Measurements from ENCODE around the gene CRYGC. TPM values are rescaled to one million over a fixed set of nuclear protein-coding genes. Genes with fewer than 3 reads are reported as not detected.

CRYGC gene
- total and polyA plus RNA-seq, 2 experiments from 2014 or later: not detected

DNA sequence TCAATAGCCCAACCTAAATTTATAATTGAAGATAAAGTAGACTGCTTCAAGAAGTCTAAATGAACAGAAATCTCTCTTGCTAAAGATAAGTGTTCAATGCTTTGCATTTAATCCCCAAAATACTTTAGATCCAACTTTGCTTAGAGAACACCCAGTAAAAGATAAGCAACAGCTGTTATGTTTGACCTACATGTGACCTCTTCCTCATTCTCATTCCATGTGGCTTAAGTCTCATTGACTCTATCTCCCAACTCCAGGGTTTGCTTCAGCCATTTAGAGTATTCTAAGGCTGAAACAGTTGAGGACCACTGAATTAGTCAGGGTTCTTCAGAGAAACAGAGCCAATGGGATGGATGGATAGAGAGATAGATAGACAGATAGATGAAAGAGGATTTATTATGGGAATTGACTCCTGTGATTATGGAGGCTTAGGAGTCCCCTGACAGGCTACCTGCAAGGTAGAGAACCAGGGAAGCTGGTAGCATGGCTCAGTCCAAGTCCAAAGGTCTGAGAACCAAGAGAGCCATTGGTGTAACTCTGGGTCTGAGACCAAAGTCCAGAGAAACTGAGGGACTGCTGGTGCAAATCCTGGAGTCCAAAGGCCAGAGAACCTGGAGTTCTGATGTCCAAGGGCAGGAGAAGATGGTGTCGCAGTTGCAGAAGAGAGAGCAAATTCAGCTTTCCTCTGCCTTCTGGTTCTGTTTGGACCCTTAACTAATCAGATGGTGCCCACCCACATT lies 37.4 kb downstream of the CRYGC start:
- no peak for ATAC-seq

More for the DNA sequence above, 37.4 kb downstream of the CRYGC start:
- Histone ChIP-seq H3K36me3 (ENCODE audit: insufficient read depth) (no peaks in the 10 kb centered on the region), H3K27me3 (ENCODE audit: insufficient read depth) (no peaks in the 10 kb centered on the region), H2AFZ (no peak overlapping the region), H3F3A (replicated peaks; ENCODE audit: low read depth) (no peaks in the 10 kb centered on the region), H3K79me2 (replicated peaks; ENCODE audit: insufficient read depth) (no peaks in the 10 kb centered on the region), H3K9me2 (ENCODE audit: insufficient read depth) (no peaks in the 10 kb centered on the region), H3K4me3 (no peak overlapping the region), H3K4me2 (no peak overlapping the region), H3K4me1 (ENCODE audit: insufficient read depth) (no peaks in the 10 kb centered on the region), H3K27ac (ENCODE audit: low read depth) (no peak overlapping the region), H4K20me1 (replicated peaks; ENCODE audit: insufficient read depth) (no peaks in the 10 kb centered on the region)
- Mint-ChIP-seq H3K4me3 (no peak overlapping the region), H3K36me3 (ENCODE audit: low read depth) (no peaks in the 10 kb centered on the region; the same call in 2 of the 3 replicates), H3K4me1 (no peaks in the 10 kb centered on the region), H3K27ac (no peak overlapping the region), H3K9me3 (no peaks in the 10 kb centered on the region), H3K27me3 (ENCODE audit: insufficient read depth, low read depth, poor library complexity) (peaks cover 2% of the 10 kb centered on the region)
- TF ChIP-seq ZNF331 (CRISPR knock-in tag; IDR thresholded peaks at IDR 0.05; ENCODE audit: low read depth): no peak
- TF ChIP-seq, protein P1, sequence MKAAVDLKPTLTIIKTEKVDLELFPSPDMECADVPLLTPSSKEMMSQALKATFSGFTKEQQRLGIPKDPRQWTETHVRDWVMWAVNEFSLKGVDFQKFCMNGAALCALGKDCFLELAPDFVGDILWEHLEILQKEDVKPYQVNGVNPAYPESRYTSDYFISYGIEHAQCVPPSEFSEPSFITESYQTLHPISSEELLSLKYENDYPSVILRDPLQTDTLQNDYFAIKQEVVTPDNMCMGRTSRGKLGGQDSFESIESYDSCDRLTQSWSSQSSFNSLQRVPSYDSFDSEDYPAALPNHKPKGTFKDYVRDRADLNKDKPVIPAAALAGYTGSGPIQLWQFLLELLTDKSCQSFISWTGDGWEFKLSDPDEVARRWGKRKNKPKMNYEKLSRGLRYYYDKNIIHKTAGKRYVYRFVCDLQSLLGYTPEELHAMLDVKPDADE (IDR thresholded peaks at IDR 0.05): no peak
- no peak for TF ChIP-seq EZH2 (IDR thresholded peaks at IDR 0.05; ENCODE audit: low read depth, unreplicated experiment)
- no peak for TF ChIP-seq CREB1 (CRISPR knock-in tag; IDR thresholded peaks at IDR 0.05; ENCODE audit: low read depth)
- TF ChIP-seq, protein P2, sequence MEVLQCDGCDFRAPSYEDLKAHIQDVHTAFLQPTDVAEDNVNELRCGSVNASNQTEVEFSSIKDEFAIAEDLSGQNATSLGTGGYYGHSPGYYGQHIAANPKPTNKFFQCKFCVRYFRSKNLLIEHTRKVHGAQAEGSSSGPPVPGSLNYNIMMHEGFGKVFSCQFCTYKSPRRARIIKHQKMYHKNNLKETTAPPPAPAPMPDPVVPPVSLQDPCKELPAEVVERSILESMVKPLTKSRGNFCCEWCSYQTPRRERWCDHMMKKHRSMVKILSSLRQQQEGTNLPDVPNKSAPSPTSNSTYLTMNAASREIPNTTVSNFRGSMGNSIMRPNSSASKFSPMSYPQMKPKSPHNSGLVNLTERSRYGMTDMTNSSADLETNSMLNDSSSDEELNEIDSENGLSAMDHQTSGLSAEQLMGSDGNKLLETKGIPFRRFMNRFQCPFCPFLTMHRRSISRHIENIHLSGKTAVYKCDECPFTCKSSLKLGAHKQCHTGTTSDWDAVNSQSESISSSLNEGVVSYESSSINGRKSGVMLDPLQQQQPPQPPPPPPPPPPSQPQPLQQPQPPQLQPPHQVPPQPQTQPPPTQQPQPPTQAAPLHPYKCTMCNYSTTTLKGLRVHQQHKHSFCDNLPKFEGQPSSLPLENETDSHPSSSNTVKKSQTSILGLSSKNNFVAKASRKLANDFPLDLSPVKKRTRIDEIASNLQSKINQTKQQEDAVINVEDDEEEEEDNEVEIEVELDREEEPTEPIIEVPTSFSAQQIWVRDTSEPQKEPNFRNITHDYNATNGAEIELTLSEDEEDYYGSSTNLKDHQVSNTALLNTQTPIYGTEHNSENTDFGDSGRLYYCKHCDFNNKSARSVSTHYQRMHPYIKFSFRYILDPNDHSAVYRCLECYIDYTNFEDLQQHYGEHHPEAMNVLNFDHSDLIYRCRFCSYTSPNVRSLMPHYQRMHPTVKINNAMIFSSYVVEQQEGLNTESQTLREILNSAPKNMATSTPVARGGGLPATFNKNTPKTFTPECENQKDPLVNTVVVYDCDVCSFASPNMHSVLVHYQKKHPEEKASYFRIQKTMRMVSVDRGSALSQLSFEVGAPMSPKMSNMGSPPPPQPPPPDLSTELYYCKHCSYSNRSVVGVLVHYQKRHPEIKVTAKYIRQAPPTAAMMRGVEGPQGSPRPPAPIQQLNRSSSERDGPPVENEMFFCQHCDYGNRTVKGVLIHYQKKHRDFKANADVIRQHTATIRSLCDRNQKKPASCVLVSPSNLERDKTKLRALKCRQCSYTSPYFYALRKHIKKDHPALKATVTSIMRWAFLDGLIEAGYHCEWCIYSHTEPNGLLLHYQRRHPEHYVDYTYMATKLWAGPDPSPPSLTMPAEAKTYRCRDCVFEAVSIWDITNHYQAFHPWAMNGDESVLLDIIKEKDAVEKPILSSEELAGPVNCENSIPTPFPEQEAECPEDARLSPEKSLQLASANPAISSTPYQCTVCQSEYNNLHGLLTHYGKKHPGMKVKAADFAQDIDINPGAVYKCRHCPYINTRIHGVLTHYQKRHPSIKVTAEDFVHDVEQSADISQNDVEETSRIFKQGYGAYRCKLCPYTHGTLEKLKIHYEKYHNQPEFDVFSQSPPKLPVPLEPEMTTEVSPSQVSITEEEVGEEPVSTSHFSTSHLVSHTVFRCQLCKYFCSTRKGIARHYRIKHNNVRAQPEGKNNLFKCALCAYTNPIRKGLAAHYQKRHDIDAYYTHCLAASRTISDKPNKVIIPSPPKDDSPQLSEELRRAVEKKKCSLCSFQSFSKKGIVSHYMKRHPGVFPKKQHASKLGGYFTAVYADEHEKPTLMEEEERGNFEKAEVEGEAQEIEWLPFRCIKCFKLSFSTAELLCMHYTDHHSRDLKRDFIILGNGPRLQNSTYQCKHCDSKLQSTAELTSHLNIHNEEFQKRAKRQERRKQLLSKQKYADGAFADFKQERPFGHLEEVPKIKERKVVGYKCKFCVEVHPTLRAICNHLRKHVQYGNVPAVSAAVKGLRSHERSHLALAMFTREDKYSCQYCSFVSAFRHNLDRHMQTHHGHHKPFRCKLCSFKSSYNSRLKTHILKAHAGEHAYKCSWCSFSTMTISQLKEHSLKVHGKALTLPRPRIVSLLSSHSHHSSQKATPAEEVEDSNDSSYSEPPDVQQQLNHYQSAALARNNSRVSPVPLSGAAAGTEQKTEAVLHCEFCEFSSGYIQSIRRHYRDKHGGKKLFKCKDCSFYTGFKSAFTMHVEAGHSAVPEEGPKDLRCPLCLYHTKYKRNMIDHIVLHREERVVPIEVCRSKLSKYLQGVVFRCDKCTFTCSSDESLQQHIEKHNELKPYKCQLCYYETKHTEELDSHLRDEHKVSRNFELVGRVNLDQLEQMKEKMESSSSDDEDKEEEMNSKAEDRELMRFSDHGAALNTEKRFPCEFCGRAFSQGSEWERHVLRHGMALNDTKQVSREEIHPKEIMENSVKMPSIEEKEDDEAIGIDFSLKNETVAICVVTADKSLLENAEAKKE (CRISPR knock-in tag; IDR thresholded peaks at IDR 0.05): no peak
- TF ChIP-seq, protein P3, sequence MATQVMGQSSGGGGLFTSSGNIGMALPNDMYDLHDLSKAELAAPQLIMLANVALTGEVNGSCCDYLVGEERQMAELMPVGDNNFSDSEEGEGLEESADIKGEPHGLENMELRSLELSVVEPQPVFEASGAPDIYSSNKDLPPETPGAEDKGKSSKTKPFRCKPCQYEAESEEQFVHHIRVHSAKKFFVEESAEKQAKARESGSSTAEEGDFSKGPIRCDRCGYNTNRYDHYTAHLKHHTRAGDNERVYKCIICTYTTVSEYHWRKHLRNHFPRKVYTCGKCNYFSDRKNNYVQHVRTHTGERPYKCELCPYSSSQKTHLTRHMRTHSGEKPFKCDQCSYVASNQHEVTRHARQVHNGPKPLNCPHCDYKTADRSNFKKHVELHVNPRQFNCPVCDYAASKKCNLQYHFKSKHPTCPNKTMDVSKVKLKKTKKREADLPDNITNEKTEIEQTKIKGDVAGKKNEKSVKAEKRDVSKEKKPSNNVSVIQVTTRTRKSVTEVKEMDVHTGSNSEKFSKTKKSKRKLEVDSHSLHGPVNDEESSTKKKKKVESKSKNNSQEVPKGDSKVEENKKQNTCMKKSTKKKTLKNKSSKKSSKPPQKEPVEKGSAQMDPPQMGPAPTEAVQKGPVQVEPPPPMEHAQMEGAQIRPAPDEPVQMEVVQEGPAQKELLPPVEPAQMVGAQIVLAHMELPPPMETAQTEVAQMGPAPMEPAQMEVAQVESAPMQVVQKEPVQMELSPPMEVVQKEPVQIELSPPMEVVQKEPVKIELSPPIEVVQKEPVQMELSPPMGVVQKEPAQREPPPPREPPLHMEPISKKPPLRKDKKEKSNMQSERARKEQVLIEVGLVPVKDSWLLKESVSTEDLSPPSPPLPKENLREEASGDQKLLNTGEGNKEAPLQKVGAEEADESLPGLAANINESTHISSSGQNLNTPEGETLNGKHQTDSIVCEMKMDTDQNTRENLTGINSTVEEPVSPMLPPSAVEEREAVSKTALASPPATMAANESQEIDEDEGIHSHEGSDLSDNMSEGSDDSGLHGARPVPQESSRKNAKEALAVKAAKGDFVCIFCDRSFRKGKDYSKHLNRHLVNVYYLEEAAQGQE (IDR thresholded peaks at IDR 0.05; ENCODE audit: unreplicated experiment): no peak
- TF ChIP-seq STAT1 (IDR thresholded peaks at IDR 0.05; ENCODE audit: unreplicated experiment): no peak
- TF ChIP-seq EZH2phosphoT487 (IDR thresholded peaks at IDR 0.05; ENCODE audit: unreplicated experiment): no peak
- TF ChIP-seq NANOG (IDR thresholded peaks at IDR 0.05; ENCODE audit: borderline replicate concordance): no peak
- TF ChIP-seq ZNF114 (CRISPR knock-in tag; IDR thresholded peaks at IDR 0.05): no peak
- TF ChIP-seq, protein P4, sequence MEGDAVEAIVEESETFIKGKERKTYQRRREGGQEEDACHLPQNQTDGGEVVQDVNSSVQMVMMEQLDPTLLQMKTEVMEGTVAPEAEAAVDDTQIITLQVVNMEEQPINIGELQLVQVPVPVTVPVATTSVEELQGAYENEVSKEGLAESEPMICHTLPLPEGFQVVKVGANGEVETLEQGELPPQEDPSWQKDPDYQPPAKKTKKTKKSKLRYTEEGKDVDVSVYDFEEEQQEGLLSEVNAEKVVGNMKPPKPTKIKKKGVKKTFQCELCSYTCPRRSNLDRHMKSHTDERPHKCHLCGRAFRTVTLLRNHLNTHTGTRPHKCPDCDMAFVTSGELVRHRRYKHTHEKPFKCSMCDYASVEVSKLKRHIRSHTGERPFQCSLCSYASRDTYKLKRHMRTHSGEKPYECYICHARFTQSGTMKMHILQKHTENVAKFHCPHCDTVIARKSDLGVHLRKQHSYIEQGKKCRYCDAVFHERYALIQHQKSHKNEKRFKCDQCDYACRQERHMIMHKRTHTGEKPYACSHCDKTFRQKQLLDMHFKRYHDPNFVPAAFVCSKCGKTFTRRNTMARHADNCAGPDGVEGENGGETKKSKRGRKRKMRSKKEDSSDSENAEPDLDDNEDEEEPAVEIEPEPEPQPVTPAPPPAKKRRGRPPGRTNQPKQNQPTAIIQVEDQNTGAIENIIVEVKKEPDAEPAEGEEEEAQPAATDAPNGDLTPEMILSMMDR (conservative IDR thresholded peaks at IDR 0.05; ENCODE audit: low read depth in 2 of 2): no peak
- TF ChIP-seq JUNB (IDR thresholded peaks at IDR 0.05; ENCODE audit: unreplicated experiment): no peak
- TF ChIP-seq POLR2AphosphoS5 (IDR thresholded peaks at IDR 0.05; ENCODE audit: low read depth): no peak
- DNase-seq (ENCODE audit: low spot score): no peak
